Activated T-helper 1 cell treated with anti-CD3 and anti-CD28 coated beads, Interleukin-12 subunit alpha, Interleukin-12 subunit beta, Interleukin-2, Interleukin-4 antibody, amounts not matched to agents 30 ng/mL and 10 ng/mL and 1 ng/mL, durations not matched to agents 14 hours and 24 hours and 36 hours (primary cell): ENCODE measurements around the gene PIP4K2B. TPM values are rescaled to one million over a fixed set of nuclear protein-coding genes. Genes with fewer than 3 reads are reported as not detected.
A peak's percentile ranks its signal among the peaks of the same experiment; 100 is the strongest.

Experiments
- DNase-seq: peaks from one replicate; pipeline ENCODE4 v3.0.0; 2021; ENCODE audit warnings: low spot score
- H3K27ac Mint-ChIP-seq: one replicate; pipeline ENCODE4 v1.8.0; 2021; ENCODE audit warnings: mild to moderate bottlenecking, mixed read lengths
- H3K27me3 Mint-ChIP-seq: one replicate; pipeline ENCODE4 v1.8.0; 2022; ENCODE audit warnings: mild to moderate bottlenecking, moderate library complexity, mixed read lengths; ENCODE audit not compliant: insufficient read depth
- H3K36me3 Mint-ChIP-seq: one replicate; pipeline ENCODE4 v1.8.0; 2021; ENCODE audit warnings: low read depth, mixed read lengths
- H3K4me1 Mint-ChIP-seq: one replicate; pipeline ENCODE4 v1.8.0; 2021; ENCODE audit warnings: low read depth, mixed read lengths
- H3K4me3 Mint-ChIP-seq: one replicate; pipeline ENCODE4 v1.8.0; 2021; ENCODE audit warnings: mild to moderate bottlenecking, moderate library complexity, mixed read lengths
- H3K9me3 Mint-ChIP-seq: one replicate; pipeline ENCODE4 v1.8.0; 2021; ENCODE audit warnings: mixed read lengths
- intact Hi-C: fragments of 100-400 bp; cut with micrococcal nuclease; formaldehyde crosslinking; loops from one replicate; pipeline ENCODE4 v1.15.1; 2024
- total RNA-seq: library from RNA; stranded (reverse); gene quantifications from 2 replicates; pipeline ENCODE4 v1.2.3, GENCODE V29; 2022

Gene PIP4K2B
- total RNA-seq, result 40.6 and 40.8 TPM in 2 replicates

- intact Hi-C loops, result loop anchor here (1.0 to 5.0 kb wide), 7 partner anchors 25 to 401 kb away; partner anchors contain the start of genes LASP1NB, PSMB3, RPL19 and RPL23
- H3K4me3 Mint-ChIP-seq, result peak within 1 kb of the TSS; percentile 93
- H3K36me3 Mint-ChIP-seq, result peaks cover 38% of the 10 kb centered on the region
Measured at GRCh38 chr17:38799501-38800236, at the start of gene PIP4K2B. TSS of gene PIP4K2B (minus strand) at chr17:38799556. CDS start at chr17:38799424, 132 bp downstream.

DNA sequence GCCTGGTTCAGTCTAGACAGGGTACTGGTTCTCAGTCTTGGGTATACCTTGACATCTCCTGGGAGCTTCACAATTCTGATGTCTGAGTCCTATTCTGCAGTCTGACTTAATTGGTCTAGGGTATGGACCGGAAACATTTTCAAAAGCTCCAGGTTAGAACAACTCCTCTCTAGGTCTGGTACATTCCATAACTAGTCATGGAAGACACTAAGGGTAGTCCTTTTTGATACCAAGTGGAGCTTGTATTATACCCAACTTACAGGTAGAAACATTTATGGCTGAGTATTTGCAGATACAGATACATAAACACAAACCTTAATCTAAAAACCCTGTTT, 49.2 kb upstream of the PIP4K2B start:
- H3K27me3 Mint-ChIP-seq, result no peaks in the 10 kb centered on the region
- peaks cover 61% of the 10 kb centered on the region for H3K36me3 Mint-ChIP-seq
- no peaks in the 10 kb centered on the region for H3K9me3 Mint-ChIP-seq
- DNase-seq, result no peak
- peak overlapping the region; percentile 29 for H3K27ac Mint-ChIP-seq
- intact Hi-C loops, result no loop called here
- H3K4me3 Mint-ChIP-seq, result no peak overlapping the region
- H3K4me1 Mint-ChIP-seq, result peaks cover 33% of the 10 kb centered on the region

More at GRCh38 chr17:38799501-38800236, at the start of gene PIP4K2B:
- Mint-ChIP-seq H3K27ac (peak within 1 kb of the TSS; percentile 93), H3K27me3 (no peaks in the 10 kb centered on the region), H3K9me3 (no peaks in the 10 kb centered on the region), H3K4me1 (peaks cover 33% of the 10 kb centered on the region)
- peak; percentile 85 for DNase-seq

GRCh38 chr17:38844261-38844757, 45.0 kb upstream of the PIP4K2B start:
- peaks cover 6% of the 10 kb centered on the region for H3K4me1 Mint-ChIP-seq
- no peaks in the 10 kb centered on the region for H3K9me3 Mint-ChIP-seq
- H3K27ac Mint-ChIP-seq, result no peak overlapping the region
- no peak for DNase-seq
- H3K4me3 Mint-ChIP-seq, result no peak overlapping the region
- peaks cover 21% of the 10 kb centered on the region for H3K36me3 Mint-ChIP-seq
- intact Hi-C loops, result no loop called here
- H3K27me3 Mint-ChIP-seq, result no peaks in the 10 kb centered on the region

DNA sequence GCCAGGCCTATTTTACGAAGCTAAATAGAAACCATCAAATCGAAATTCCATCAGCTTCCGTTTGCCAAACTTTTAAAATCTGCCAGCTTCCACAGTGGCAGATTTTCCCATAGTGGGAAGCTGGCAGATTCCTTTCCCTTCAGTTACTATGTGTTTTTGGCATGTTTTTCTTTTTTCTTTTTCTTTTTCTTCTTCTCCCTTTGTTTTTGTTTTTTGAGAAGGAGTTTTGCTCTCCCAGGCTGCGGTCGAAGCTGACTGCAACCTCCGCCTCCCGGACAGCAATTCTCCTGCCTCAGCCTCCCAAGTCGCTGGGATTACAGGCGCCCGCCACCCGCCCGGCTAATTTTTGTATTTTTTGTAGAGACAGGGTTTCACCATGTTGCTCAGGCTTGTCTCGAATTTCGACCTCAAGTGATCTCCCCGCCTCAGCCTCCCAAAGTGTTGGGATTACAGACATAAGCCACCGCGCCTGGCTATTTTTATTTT, 26.4 kb upstream of the PIP4K2B start:
- no peaks in the 10 kb centered on the region for H3K9me3 Mint-ChIP-seq
- peak overlapping the region; percentile 99 for H3K4me3 Mint-ChIP-seq
- peak overlapping the region; percentile 99 for H3K27ac Mint-ChIP-seq
- intact Hi-C loops, result no loop called here
- peaks cover 33% of the 10 kb centered on the region for H3K4me1 Mint-ChIP-seq
- no peak for DNase-seq
- H3K27me3 Mint-ChIP-seq, result peaks cover 2% of the 10 kb centered on the region
- peaks cover 8% of the 10 kb centered on the region for H3K36me3 Mint-ChIP-seq

DNA sequence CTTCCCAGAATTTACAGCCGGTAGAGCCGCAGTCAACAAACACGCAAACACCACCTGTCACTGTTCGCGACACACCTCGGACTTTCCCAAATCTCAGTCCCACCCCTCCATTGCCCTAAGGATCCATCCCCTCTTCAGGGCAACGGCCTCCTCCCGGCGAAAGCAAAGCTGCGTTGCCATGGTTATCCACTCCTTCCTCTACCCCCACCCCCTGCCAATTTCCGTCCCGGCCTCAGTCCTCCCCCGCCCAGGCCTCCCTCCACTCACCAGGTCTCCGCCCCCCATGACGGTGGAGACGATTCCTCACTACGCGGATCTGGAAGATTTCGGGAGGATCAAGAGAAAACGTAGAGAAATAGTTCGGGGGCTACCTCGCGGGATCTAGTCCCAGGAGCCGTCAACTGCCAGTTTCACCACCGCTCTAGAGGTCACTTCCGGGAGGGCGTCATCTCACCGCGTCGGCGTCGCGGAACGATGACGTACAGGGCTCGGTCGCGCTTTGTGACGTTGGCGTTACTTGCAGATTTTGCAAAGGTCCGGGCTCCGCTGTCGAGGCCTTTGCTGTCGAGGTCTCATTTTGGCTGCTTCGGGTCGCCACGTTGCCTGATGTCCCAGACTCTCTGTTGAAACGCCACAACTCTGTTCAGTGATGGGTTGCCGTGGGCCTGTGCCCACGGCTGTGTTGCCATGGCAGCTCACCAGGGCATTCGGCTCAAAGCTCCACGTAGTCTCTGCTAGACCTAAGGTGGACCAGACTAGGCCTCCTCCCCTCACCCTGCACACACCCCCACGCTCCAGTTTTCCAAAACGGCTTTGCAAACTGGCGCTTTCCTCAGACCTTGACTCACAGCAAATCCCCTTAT, 25.8 kb upstream of the PIP4K2B start, which contains the start of gene CWC25:
Gene CWC25, minus strand, starts transcription at position 423 of the 863 bp plus-strand sequence. Its CDS starts 138 bp downstream, at position 285.
- H3K9me3 Mint-ChIP-seq, result no peaks in the 10 kb centered on the region
- peak within 1 kb of the TSS; percentile 99 for H3K27ac Mint-ChIP-seq
- peaks cover 33% of the 10 kb centered on the region for H3K4me1 Mint-ChIP-seq
- DNase-seq, result peak; percentile 97
- peaks cover 2% of the 10 kb centered on the region for H3K27me3 Mint-ChIP-seq
- peak within 1 kb of the TSS; percentile 99 for H3K4me3 Mint-ChIP-seq
- H3K36me3 Mint-ChIP-seq, result peaks cover 15% of the 10 kb centered on the region
- intact Hi-C loops, result loop anchor here (1.0 kb wide), 2 partner anchors 25 to 28 kb away; partner anchors contain the start of gene RPL23

- Mint-ChIP-seq H3K27ac (no peak overlapping the region), H3K36me3 (peaks cover 29% of the 10 kb centered on the region), H3K27me3 (no peaks in the 10 kb centered on the region), H3K9me3 (no peaks in the 10 kb centered on the region), H3K4me3 (no peak overlapping the region), H3K4me1 (peaks cover 6% of the 10 kb centered on the region)
- DNase-seq, result no peak
- intact Hi-C loops, result no loop called here
Measured at GRCh38 chr17:38815576-38816193, 16.3 kb upstream of the PIP4K2B start.

DNA sequence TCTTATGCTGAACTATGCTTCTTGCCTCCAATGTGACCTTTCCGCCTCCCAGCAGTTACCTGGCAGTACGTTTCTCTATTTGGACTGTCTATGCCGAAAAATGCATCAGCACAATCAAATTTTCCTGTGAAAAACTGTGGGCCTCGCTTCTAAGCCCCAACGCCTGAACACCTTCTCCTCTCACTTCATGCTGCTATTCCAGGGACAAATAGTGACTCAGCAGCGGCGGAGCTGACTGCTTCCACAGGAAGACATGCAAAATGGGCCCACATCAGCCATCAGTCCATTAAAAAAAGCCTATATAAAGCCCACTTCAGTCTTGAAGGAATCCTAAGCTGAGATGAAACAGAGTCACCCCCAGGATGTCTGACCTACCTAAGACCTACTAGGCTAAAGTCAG, 10.5 kb upstream of the PIP4K2B start:
- peaks cover 37% of the 10 kb centered on the region for H3K36me3 Mint-ChIP-seq
- no peaks in the 10 kb centered on the region for H3K27me3 Mint-ChIP-seq
- no peak for DNase-seq
- H3K4me1 Mint-ChIP-seq, result no peaks in the 10 kb centered on the region
- no peak overlapping the region for H3K27ac Mint-ChIP-seq
- no peak overlapping the region for H3K4me3 Mint-ChIP-seq
- no peaks in the 10 kb centered on the region for H3K9me3 Mint-ChIP-seq
- intact Hi-C loops, result no loop called here

- Mint-ChIP-seq H3K27ac (peak overlapping the region; percentile 65), H3K27me3 (no peaks in the 10 kb centered on the region), H3K36me3 (peaks cover 38% of the 10 kb centered on the region), H3K4me1 (peaks cover 33% of the 10 kb centered on the region), H3K4me3 (peak overlapping the region; percentile 79), H3K9me3 (no peaks in the 10 kb centered on the region)
- intact Hi-C loops, result loop anchor here (1.0 kb wide), 3 partner anchors 24 to 53 kb away; partner anchors contain the start of genes PSMB3 and RPL23
- DNase-seq, result no peak
Measured at GRCh38 chr17:38800237-38800760, 943 bp upstream of the PIP4K2B start.

GRCh38 chr17:38798614-38799500, 499 bp downstream of the PIP4K2B start:
- no peaks in the 10 kb centered on the region for H3K27me3 Mint-ChIP-seq
- intact Hi-C loops, result loop anchor here (1.0 to 5.0 kb wide), 4 partner anchors 68 to 401 kb away; partner anchors contain the start of genes LASP1NB and RPL19
- peaks cover 41% of the 10 kb centered on the region for H3K4me1 Mint-ChIP-seq
- peak; percentile 59 for DNase-seq
- no peaks in the 10 kb centered on the region for H3K9me3 Mint-ChIP-seq
- H3K4me3 Mint-ChIP-seq, result peak overlapping the region; percentile 93
- peak overlapping the region; percentile 93 for H3K27ac Mint-ChIP-seq
- peaks cover 36% of the 10 kb centered on the region for H3K36me3 Mint-ChIP-seq

- H3K36me3 Mint-ChIP-seq, result peaks cover 34% of the 10 kb centered on the region
- DNase-seq, result no peak
- intact Hi-C loops, result loop anchor here (2.0 to 5.0 kb wide), 3 partner anchors 69 to 129 kb away; partner anchors contain the start of gene LASP1NB
Measured at GRCh38 chr17:38797828-38798227, 1.5 kb downstream of the PIP4K2B start.

GRCh38 chr17:38797158-38797490, 2.2 kb downstream of the PIP4K2B start:
- intact Hi-C loops, result loop anchor here (5.0 kb wide), 2 partner anchors 70 to 130 kb away; partner anchors contain the start of gene LASP1NB
- Mint-ChIP-seq H3K36me3 (peaks cover 30% of the 10 kb centered on the region), H3K4me3 (peak overlapping the region; percentile 93), H3K4me1 (peaks cover 44% of the 10 kb centered on the region), H3K9me3 (no peaks in the 10 kb centered on the region), H3K27ac (no peak overlapping the region), H3K27me3 (no peaks in the 10 kb centered on the region)
- DNase-seq, result no peak

More at GRCh38 chr17:38797828-38798227, 1.5 kb downstream of the PIP4K2B start:
- no peaks in the 10 kb centered on the region for H3K27me3 Mint-ChIP-seq
- peak overlapping the region; percentile 93 for H3K27ac Mint-ChIP-seq
- peaks cover 44% of the 10 kb centered on the region for H3K4me1 Mint-ChIP-seq
- peak overlapping the region; percentile 93 for H3K4me3 Mint-ChIP-seq
- H3K9me3 Mint-ChIP-seq, result no peaks in the 10 kb centered on the region
